Cardiac fibroblast (primary cell): ENCODE data around the gene SPTBN2.

Source experiments
- DNase-seq, 2 donors: peaks; one replicate each; pipeline versions ENCODE4 v3.0.0 to v3.0.0-alpha.2; 2010; ENCODE audit warnings: low read depth in 2 of 2
- H3K4me3 ChIP-seq, 2 donors: replicated peaks in 1 of 2; 1 replicate in 1 of 2; 2 replicates in 1 of 2; pipeline ENCODE4 v1.5.1; 2011; ENCODE audit warnings: low read depth in 2 of 2, low read length in 2 of 2, mild to moderate bottlenecking in 2 of 2, moderate library complexity in 1 of 2
- CTCF ChIP-seq: IDR thresholded peaks from one replicate; pipeline ENCODE4 v1.5.1; 2011; ENCODE audit warnings: low read depth, mild to moderate bottlenecking, low read length, inconsistent platforms

The SPTBN2 gene

GRCh38 chr11:66713746-66714480 lies 15.1 kb downstream of the SPTBN2 start:
- TF ChIP-seq CTCF, result no peak
- no peak for DNase-seq
- H3K4me3 ChIP-seq, result no peak overlapping the region

GRCh38 chr11:66710384-66710930 lies 18.6 kb downstream of the SPTBN2 start:
- H3K4me3 ChIP-seq, result no peak overlapping the region
- DNase-seq, result no peak
- TF ChIP-seq CTCF, result no peak

DNA sequence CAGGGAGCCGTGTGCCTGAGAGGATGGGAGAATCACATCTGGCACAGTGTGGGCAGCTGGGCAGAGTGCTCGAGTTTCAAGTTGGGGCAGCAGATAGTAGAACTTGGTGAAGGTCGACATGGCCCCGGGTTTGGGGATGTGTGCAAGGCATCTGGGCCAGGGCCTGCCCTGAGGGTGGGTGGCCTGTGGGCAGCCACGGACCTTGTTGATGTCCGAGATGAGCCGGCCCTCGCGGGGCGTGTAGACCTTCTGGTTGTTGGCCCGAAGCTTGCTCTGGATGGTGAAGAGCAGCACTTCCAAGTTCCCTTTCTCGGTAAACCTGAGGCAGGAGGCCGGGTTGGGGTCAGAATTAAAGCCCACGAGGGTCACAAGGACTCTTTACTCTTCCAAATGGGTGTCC lies 20.3 kb downstream of the SPTBN2 start:
- H3K4me3 ChIP-seq, result no peak overlapping the region
- no peak for DNase-seq
- no peak for TF ChIP-seq CTCF

DNA sequence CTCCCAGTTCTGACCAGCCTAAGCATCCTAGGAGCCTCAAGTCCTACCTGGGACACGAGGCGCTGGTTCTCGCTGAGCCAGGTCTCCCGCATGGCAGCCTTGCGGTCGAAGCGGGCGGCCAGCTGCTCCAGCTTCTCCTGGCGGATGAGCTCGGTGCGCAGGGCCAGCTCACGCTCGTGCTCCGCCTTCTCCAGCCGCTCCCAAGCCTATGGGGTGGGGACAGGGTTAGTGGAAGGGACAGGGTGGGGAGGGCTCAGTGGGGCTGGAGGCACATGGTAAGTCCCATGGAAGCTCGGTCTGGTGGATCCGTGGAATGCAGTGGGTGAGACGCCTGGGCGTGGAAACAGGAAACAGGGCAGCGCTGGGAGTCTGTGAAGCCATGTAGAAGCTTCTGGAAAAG lies 20.9 kb downstream of the SPTBN2 start:
- DNase-seq, result no peak
- no peak for TF ChIP-seq CTCF
- H3K4me3 ChIP-seq, result no peak overlapping the region

DNA sequence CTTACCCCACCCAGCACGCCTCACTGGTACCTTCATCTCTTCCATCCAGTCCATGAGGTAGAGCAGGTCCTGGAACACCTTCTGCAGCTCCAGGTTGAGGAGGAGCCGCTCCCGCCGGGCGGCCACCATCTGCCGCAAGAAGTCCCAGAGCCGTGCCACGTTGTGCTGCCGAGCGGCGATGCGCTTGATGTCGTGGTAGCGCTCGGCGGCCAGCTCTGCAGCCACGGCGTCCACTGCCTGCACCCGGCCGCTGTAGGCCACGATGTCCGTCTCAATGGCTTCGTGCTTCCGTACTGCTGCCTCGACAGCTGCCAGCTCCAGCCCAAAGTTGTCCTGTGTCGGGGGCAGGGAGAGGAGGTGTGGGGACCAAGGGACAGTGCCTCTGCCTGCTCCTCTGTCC lies 21.5 kb downstream of the SPTBN2 start:
- no peak overlapping the region for H3K4me3 ChIP-seq
- no peak for DNase-seq
- TF ChIP-seq CTCF, result no peak

GRCh38 chr11:66706989-66707388 lies 22.0 kb downstream of the SPTBN2 start:
- DNase-seq, result no peak
- TF ChIP-seq CTCF, result no peak
- no peak overlapping the region for H3K4me3 ChIP-seq
